ENCODE results near the gene NKX1-2.

NKX1-2 gene

GRCh38 chr10:124450012-124450782 is at the start of gene NKX1-2:
TSS of gene NKX1-2 (minus strand) at chr10:124450035. CDS start at chr10:124449943, 92 bp downstream.
- ATAC-seq (peak; percentile 42), DNase-seq (no peak)
- H3K4me3 Mint-ChIP-seq: peak within 1 kb of the TSS; percentile 59
- no peak within 1 kb of the TSS for H3K27ac Mint-ChIP-seq
- no peaks in the 10 kb centered on the region for H3K36me3 Mint-ChIP-seq (ENCODE audit: low read depth)
- H3K27me3 Mint-ChIP-seq: peaks cover 82% of the 10 kb centered on the region
- peaks cover 16% of the 10 kb centered on the region for H3K4me1 Mint-ChIP-seq
- H3K9me3 Mint-ChIP-seq: no peaks in the 10 kb centered on the region

GRCh38 chr10:124498056-124498455 is 48.2 kb upstream of the NKX1-2 start:
- no peak for ATAC-seq
- Mint-ChIP-seq H3K4me3 (no peak overlapping the region), H3K27ac (no peak overlapping the region), H3K36me3 (ENCODE audit: low read depth) (peaks cover 17% of the 10 kb centered on the region), H3K4me1 (peaks cover 12% of the 10 kb centered on the region), H3K27me3 (no peaks in the 10 kb centered on the region), H3K9me3 (peaks cover 6% of the 10 kb centered on the region)
- no peak for DNase-seq

GRCh38 chr10:124497196-124497881 is 47.5 kb upstream of the NKX1-2 start:
- Mint-ChIP-seq H3K27ac (no peak overlapping the region), H3K4me1 (peaks cover 12% of the 10 kb centered on the region), H3K9me3 (peaks cover 6% of the 10 kb centered on the region), H3K27me3 (no peaks in the 10 kb centered on the region), H3K36me3 (ENCODE audit: low read depth) (peaks cover 17% of the 10 kb centered on the region), H3K4me3 (no peak overlapping the region)
- DNase-seq (no peak), ATAC-seq (no peak)

GRCh38 chr10:124496620-124497019 is 46.8 kb upstream of the NKX1-2 start:
- H3K4me3 Mint-ChIP-seq: no peak overlapping the region
- H3K27ac Mint-ChIP-seq: no peak overlapping the region
- peaks cover 14% of the 10 kb centered on the region for H3K36me3 Mint-ChIP-seq (ENCODE audit: low read depth)
- H3K4me1 Mint-ChIP-seq: peaks cover 12% of the 10 kb centered on the region
- no peaks in the 10 kb centered on the region for H3K27me3 Mint-ChIP-seq
- H3K9me3 Mint-ChIP-seq: peaks cover 6% of the 10 kb centered on the region
- ATAC-seq: no peak
- DNase-seq: no peak

- ATAC-seq (no peak), DNase-seq (no peak)
- Mint-ChIP-seq H3K27ac (no peak overlapping the region), H3K27me3 (no peaks in the 10 kb centered on the region), H3K4me1 (peaks cover 12% of the 10 kb centered on the region), H3K9me3 (peaks cover 6% of the 10 kb centered on the region), H3K36me3 (ENCODE audit: low read depth) (peaks cover 13% of the 10 kb centered on the region), H3K4me3 (no peak overlapping the region)
Observed at GRCh38 chr10:124496150-124496549, 46.3 kb upstream of the NKX1-2 start.

GRCh38 chr10:124495725-124496124 is 45.9 kb upstream of the NKX1-2 start:
- ATAC-seq (no peak), DNase-seq (no peak)
- H3K4me3 Mint-ChIP-seq: no peak overlapping the region
- peaks cover 2% of the 10 kb centered on the region for H3K9me3 Mint-ChIP-seq
- no peak overlapping the region for H3K27ac Mint-ChIP-seq
- no peaks in the 10 kb centered on the region for H3K27me3 Mint-ChIP-seq
- H3K36me3 Mint-ChIP-seq (ENCODE audit: low read depth): peaks cover 8% of the 10 kb centered on the region
- H3K4me1 Mint-ChIP-seq: peaks cover 12% of the 10 kb centered on the region

- DNase-seq (no peak), ATAC-seq (no peak)
- no peak overlapping the region for H3K4me3 Mint-ChIP-seq
- H3K27me3 Mint-ChIP-seq: no peaks in the 10 kb centered on the region
- no peaks in the 10 kb centered on the region for H3K9me3 Mint-ChIP-seq
- peaks cover 12% of the 10 kb centered on the region for H3K4me1 Mint-ChIP-seq
- peaks cover 5% of the 10 kb centered on the region for H3K36me3 Mint-ChIP-seq (ENCODE audit: low read depth)
- no peak overlapping the region for H3K27ac Mint-ChIP-seq
Observed at GRCh38 chr10:124495162-124495561, 45.3 kb upstream of the NKX1-2 start.

GRCh38 chr10:124494046-124494807 is 44.4 kb upstream of the NKX1-2 start:
- DNase-seq (peak; percentile 17), ATAC-seq (no peak)
- peaks cover 12% of the 10 kb centered on the region for H3K4me1 Mint-ChIP-seq
- H3K4me3 Mint-ChIP-seq: peak overlapping the region; percentile 51
- no peaks in the 10 kb centered on the region for H3K36me3 Mint-ChIP-seq (ENCODE audit: low read depth)
- H3K27me3 Mint-ChIP-seq: no peaks in the 10 kb centered on the region
- no peaks in the 10 kb centered on the region for H3K9me3 Mint-ChIP-seq
- H3K27ac Mint-ChIP-seq: peak overlapping the region; percentile 84

GRCh38 chr10:124493214-124493882 is 43.5 kb upstream of the NKX1-2 start:
- H3K9me3 Mint-ChIP-seq: no peaks in the 10 kb centered on the region
- peak overlapping the region; percentile 51 for H3K4me3 Mint-ChIP-seq
- DNase-seq: no peak
- H3K27ac Mint-ChIP-seq: peak overlapping the region; percentile 84
- H3K27me3 Mint-ChIP-seq: no peaks in the 10 kb centered on the region
- peaks cover 12% of the 10 kb centered on the region for H3K4me1 Mint-ChIP-seq
- ATAC-seq: no peak
- H3K36me3 Mint-ChIP-seq (ENCODE audit: low read depth): peaks cover 4% of the 10 kb centered on the region

- Mint-ChIP-seq H3K27me3 (no peaks in the 10 kb centered on the region), H3K36me3 (ENCODE audit: low read depth) (peaks cover 4% of the 10 kb centered on the region), H3K9me3 (no peaks in the 10 kb centered on the region), H3K27ac (no peak overlapping the region), H3K4me1 (peaks cover 12% of the 10 kb centered on the region), H3K4me3 (no peak overlapping the region)
- DNase-seq: no peak
- no peak for ATAC-seq
Observed at GRCh38 chr10:124492266-124492665, 42.4 kb upstream of the NKX1-2 start.

GRCh38 chr10:124491105-124491504 is 41.3 kb upstream of the NKX1-2 start:
- Mint-ChIP-seq H3K27ac (no peak overlapping the region), H3K4me1 (peaks cover 12% of the 10 kb centered on the region), H3K36me3 (ENCODE audit: low read depth) (peaks cover 4% of the 10 kb centered on the region), H3K4me3 (no peak overlapping the region), H3K9me3 (peaks cover under 1% of the 10 kb centered on the region), H3K27me3 (no peaks in the 10 kb centered on the region)
- no peak for ATAC-seq
- no peak for DNase-seq

- H3K4me3 Mint-ChIP-seq: no peak overlapping the region
- no peak overlapping the region for H3K27ac Mint-ChIP-seq
- DNase-seq: no peak
- peaks cover 4% of the 10 kb centered on the region for H3K9me3 Mint-ChIP-seq
- no peaks in the 10 kb centered on the region for H3K4me1 Mint-ChIP-seq
- ATAC-seq: no peak
- peaks cover 4% of the 10 kb centered on the region for H3K36me3 Mint-ChIP-seq (ENCODE audit: low read depth)
- H3K27me3 Mint-ChIP-seq: no peaks in the 10 kb centered on the region
Observed at GRCh38 chr10:124486635-124487034, 36.8 kb upstream of the NKX1-2 start.

- no peak overlapping the region for H3K27ac Mint-ChIP-seq
- no peak overlapping the region for H3K4me3 Mint-ChIP-seq
- H3K4me1 Mint-ChIP-seq: no peaks in the 10 kb centered on the region
- H3K9me3 Mint-ChIP-seq: peaks cover 4% of the 10 kb centered on the region
- ATAC-seq (no peak), DNase-seq (no peak)
- H3K27me3 Mint-ChIP-seq: no peaks in the 10 kb centered on the region
- peaks cover 4% of the 10 kb centered on the region for H3K36me3 Mint-ChIP-seq (ENCODE audit: low read depth)
Observed at GRCh38 chr10:124484661-124485060, 34.8 kb upstream of the NKX1-2 start.

- no peak overlapping the region for H3K4me3 Mint-ChIP-seq
- no peak for ATAC-seq
- peaks cover 4% of the 10 kb centered on the region for H3K9me3 Mint-ChIP-seq
- no peaks in the 10 kb centered on the region for H3K4me1 Mint-ChIP-seq
- peaks cover 4% of the 10 kb centered on the region for H3K36me3 Mint-ChIP-seq (ENCODE audit: low read depth)
- no peak overlapping the region for H3K27ac Mint-ChIP-seq
- DNase-seq: no peak
- no peaks in the 10 kb centered on the region for H3K27me3 Mint-ChIP-seq
Observed at GRCh38 chr10:124484031-124484430, 34.2 kb upstream of the NKX1-2 start.
